LNCaP clone FGC (cell line): ENCODE measurements around the gene SERPINA1.
"Not testable (repeated sequence)": the region's sequence is repeated elsewhere in the genome, so short reads cannot be mapped to it uniquely, and the experiment has no call there.

Experiments
- DNase-seq: peaks from one replicate; pipeline ENCODE4 v3.0.0-alpha.2; 2011; ENCODE audit warnings: low read depth
- H3K4me3 ChIP-seq: 2 replicates; pipeline ENCODE4 v1.5.1; 2011; ENCODE audit warnings: mild to moderate bottlenecking, low read depth, low read length, control low read depth
- CTCF ChIP-seq: IDR thresholded peaks from 2 replicates; pipeline ENCODE4 v1.5.1; 2012; ENCODE audit warnings: mild to moderate bottlenecking; ENCODE audit not compliant: control insufficient read depth, insufficient read depth; ENCODE audit errors: extremely low read depth

SERPINA1 gene

GRCh38 chr14:94388384-94389103 lies at the start of gene SERPINA1:
SERPINA1 (minus strand) TSS chr14:94388602; CDS start chr14:94383237, 5,365 bp downstream.
- TF ChIP-seq CTCF = no peak
- H3K4me3 ChIP-seq = no peak within 1 kb of the TSS
- DNase-seq = no peak

- TF ChIP-seq CTCF = no peak
- DNase-seq = no peak
- H3K4me3 ChIP-seq = no peak overlapping the region
These were observed 40.2 kb upstream of the SERPINA1 start for GRCh38 chr14:94428610-94429009.

- DNase-seq = no peak
- no peak overlapping the region for H3K4me3 ChIP-seq
- no peak for TF ChIP-seq CTCF
These were observed 38.7 kb upstream of the SERPINA1 start for GRCh38 chr14:94427016-94427613.

- no peak for DNase-seq
These were observed 38.1 kb upstream of the SERPINA1 start for GRCh38 chr14:94426526-94426925.

GRCh38 chr14:94424371-94424770 lies 36.0 kb upstream of the SERPINA1 start:
- DNase-seq = no peak
- no peak for TF ChIP-seq CTCF
- no peak overlapping the region for H3K4me3 ChIP-seq

More at GRCh38 chr14:94426526-94426925, 38.1 kb upstream of the SERPINA1 start:
- no peak overlapping the region for H3K4me3 ChIP-seq
- no peak for TF ChIP-seq CTCF

- no peak for DNase-seq
- H3K4me3 ChIP-seq = no peak overlapping the region
- TF ChIP-seq CTCF = peak; percentile 89
These were observed 35.2 kb upstream of the SERPINA1 start for GRCh38 chr14:94423453-94424056.

GRCh38 chr14:94421316-94421715 lies 32.9 kb upstream of the SERPINA1 start:
- TF ChIP-seq CTCF = no peak
- H3K4me3 ChIP-seq = no peak overlapping the region
- no peak for DNase-seq

GRCh38 chr14:94417497-94418205 lies 29.2 kb upstream of the SERPINA1 start:
- not testable (repeated sequence) for DNase-seq, H3K4me3 ChIP-seq
